Fibroblast of skin of left quadriceps (primary cell): Measurements from ENCODE around the gene RAD9B.
A peak's percentile ranks its signal among the peaks of the same experiment; 100 is the strongest.

Experiments
- DNase-seq, 2 experiments: peaks; one replicate each; pipeline ENCODE4 v3.0.0-alpha.2; 2013; ENCODE audit warnings: low read depth in 2 of 2

The RAD9B gene

GRCh38 chr12:110528277-110528839, 26.2 kb downstream of the RAD9B start:
- no peak for DNase-seq

- DNase-seq, result no peak
Observed at GRCh38 chr12:110530511-110530910, 28.4 kb downstream of the RAD9B start.

GRCh38 chr12:110531741-110532333, 29.7 kb downstream of the RAD9B start:
- DNase-seq, result peak; percentile 46 to 52

GRCh38 chr12:110532644-110533043, 30.5 kb downstream of the RAD9B start:
- no peak for DNase-seq

- DNase-seq, result no peak
Observed at GRCh38 chr12:110533607-110534006, 31.5 kb downstream of the RAD9B start.

GRCh38 chr12:110534811-110535210, 32.7 kb downstream of the RAD9B start:
- DNase-seq, result no peak

GRCh38 chr12:110536834-110537604, 34.9 kb downstream of the RAD9B start:
- no peak for DNase-seq

- no peak for DNase-seq
Observed at GRCh38 chr12:110537605-110538409, 35.7 kb downstream of the RAD9B start.

GRCh38 chr12:110538869-110539622, 36.9 kb downstream of the RAD9B start:
- DNase-seq, result no peak

GRCh38 chr12:110540048-110540447, 37.9 kb downstream of the RAD9B start:
- DNase-seq, result no peak

- DNase-seq, result no peak
Observed at GRCh38 chr12:110543252-110543959, 41.3 kb downstream of the RAD9B start.

- no peak for DNase-seq
Observed at GRCh38 chr12:110543965-110544364, 41.8 kb downstream of the RAD9B start.

GRCh38 chr12:110545259-110545658, 43.1 kb downstream of the RAD9B start:
- peak; percentile 93 for DNase-seq

GRCh38 chr12:110545812-110546211, 43.7 kb downstream of the RAD9B start:
- DNase-seq, result no peak

- DNase-seq, result peak; percentile 90 to 92
Observed at GRCh38 chr12:110546339-110546738, 44.2 kb downstream of the RAD9B start.

- no peak for DNase-seq
Observed at GRCh38 chr12:110547090-110547489, 45.0 kb downstream of the RAD9B start.

GRCh38 chr12:110548678-110549077, 46.5 kb downstream of the RAD9B start:
- DNase-seq, result peak; percentile 60

GRCh38 chr12:110549716-110550115, 47.6 kb downstream of the RAD9B start:
- DNase-seq, result no peak

- DNase-seq, result no peak
Observed at GRCh38 chr12:110550981-110551380, 48.9 kb downstream of the RAD9B start.
